Lower leg skin (tissue), 3 donors: ENCODE results near the gene SEC61G.

Source experiments
- CTCF ChIP-seq, 3 donors: fragments of 450-650 bp; IDR thresholded peaks; one replicate each; pipeline ENCODE4 v1.5.1; 2016; ENCODE audit warnings: antibody characterized with exemption in 3 of 3, mild to moderate bottlenecking in 3 of 3, moderate library complexity in 2 of 3
- POLR2A ChIP-seq, 2 donors: fragments of 450-650 bp; IDR thresholded peaks; one replicate each; pipeline ENCODE4 v1.6.1; 2016 to 2017; ENCODE audit warnings: antibody characterized with exemption in 2 of 2, mild to moderate bottlenecking in 1 of 2, moderate library complexity in 1 of 2

GRCh38 chr7:54719974-54720373 is 39.0 kb downstream of the SEC61G start:
- TF ChIP-seq CTCF (IDR thresholded peaks at IDR 0.05) (no peak), POLR2A (IDR thresholded peaks at IDR 0.05) (no peak)
